SK-N-SH (cell line): Measurements from ENCODE around the gene IGFL1.

ENCODE experiments used
- JUND ChIP-seq: IDR thresholded peaks from 2 replicates; pipeline ENCODE4 v1.4.0; 2012
- POLR2AphosphoS5 ChIP-seq: IDR thresholded peaks from 2 replicates; pipeline ENCODE4 v1.6.1; 2012; ENCODE audit warnings: low read depth, low read length
- REST ChIP-seq: IDR thresholded peaks from 2 replicates; pipeline ENCODE4 v1.6.1; 2012; ENCODE audit warnings: mild to moderate bottlenecking, low read depth, low read length, moderate library complexity
- TF ChIP-seq, protein P1 (sequence below): fragments of 150-350 bp; IDR thresholded peaks from 2 replicates; pipeline ENCODE4 v1.6.1; 2016; ENCODE audit warnings: mild to moderate bottlenecking, low read depth, low read length
- TF ChIP-seq, protein P2 (sequence below): fragments of 200-600 bp; sonication (generic); IDR thresholded peaks from 2 replicates; pipeline ENCODE4 v1.6.1; 2017; ENCODE audit warnings: antibody characterized with exemption, mild to moderate bottlenecking, moderate library complexity
- TF ChIP-seq, protein P3 (sequence below): fragments of 150-350 bp; IDR thresholded peaks from 2 replicates; pipeline ENCODE4 v1.6.1; 2017; ENCODE audit warnings: antibody characterized with exemption, low read length, low read depth, borderline replicate concordance

DNA sequence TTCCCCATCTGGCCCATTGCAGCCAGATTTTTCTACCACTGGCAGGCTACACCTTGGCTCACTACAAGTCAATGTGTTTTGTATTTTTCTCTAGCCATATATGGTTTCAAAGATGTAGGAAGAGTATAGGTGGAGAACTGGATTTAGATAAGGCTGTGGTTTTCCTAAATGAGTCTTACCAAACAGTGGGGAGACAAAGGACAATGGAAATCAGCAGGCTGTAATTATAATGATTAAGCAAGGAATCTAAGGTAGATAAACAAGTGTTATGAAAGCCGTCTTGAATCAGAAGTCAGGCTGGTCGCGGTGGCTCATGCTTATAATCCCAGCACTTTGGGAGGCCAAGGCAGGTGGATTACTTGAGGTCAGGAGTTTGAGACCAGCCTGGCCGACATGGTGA, 11.2 kb downstream of the IGFL1 start:
- TF ChIP-seq JUND (no peak), REST (no peak), POLR2AphosphoS5 (no peak)
- TF ChIP-seq, protein P1, sequence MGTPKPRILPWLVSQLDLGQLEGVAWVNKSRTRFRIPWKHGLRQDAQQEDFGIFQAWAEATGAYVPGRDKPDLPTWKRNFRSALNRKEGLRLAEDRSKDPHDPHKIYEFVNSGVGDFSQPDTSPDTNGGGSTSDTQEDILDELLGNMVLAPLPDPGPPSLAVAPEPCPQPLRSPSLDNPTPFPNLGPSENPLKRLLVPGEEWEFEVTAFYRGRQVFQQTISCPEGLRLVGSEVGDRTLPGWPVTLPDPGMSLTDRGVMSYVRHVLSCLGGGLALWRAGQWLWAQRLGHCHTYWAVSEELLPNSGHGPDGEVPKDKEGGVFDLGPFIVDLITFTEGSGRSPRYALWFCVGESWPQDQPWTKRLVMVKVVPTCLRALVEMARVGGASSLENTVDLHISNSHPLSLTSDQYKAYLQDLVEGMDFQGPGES = no peak
- TF ChIP-seq, protein P2, sequence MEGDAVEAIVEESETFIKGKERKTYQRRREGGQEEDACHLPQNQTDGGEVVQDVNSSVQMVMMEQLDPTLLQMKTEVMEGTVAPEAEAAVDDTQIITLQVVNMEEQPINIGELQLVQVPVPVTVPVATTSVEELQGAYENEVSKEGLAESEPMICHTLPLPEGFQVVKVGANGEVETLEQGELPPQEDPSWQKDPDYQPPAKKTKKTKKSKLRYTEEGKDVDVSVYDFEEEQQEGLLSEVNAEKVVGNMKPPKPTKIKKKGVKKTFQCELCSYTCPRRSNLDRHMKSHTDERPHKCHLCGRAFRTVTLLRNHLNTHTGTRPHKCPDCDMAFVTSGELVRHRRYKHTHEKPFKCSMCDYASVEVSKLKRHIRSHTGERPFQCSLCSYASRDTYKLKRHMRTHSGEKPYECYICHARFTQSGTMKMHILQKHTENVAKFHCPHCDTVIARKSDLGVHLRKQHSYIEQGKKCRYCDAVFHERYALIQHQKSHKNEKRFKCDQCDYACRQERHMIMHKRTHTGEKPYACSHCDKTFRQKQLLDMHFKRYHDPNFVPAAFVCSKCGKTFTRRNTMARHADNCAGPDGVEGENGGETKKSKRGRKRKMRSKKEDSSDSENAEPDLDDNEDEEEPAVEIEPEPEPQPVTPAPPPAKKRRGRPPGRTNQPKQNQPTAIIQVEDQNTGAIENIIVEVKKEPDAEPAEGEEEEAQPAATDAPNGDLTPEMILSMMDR = no peak
- TF ChIP-seq, protein P3, sequence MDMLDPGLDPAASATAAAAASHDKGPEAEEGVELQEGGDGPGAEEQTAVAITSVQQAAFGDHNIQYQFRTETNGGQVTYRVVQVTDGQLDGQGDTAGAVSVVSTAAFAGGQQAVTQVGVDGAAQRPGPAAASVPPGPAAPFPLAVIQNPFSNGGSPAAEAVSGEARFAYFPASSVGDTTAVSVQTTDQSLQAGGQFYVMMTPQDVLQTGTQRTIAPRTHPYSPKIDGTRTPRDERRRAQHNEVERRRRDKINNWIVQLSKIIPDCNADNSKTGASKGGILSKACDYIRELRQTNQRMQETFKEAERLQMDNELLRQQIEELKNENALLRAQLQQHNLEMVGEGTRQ = no peak
